Cardiac fibroblast (primary cell): Measurements from ENCODE around the gene ST7.

ENCODE experiments used
- DNase-seq, 2 donors: peaks; one replicate each; pipeline versions ENCODE4 v3.0.0 to v3.0.0-alpha.2; 2010; ENCODE audit warnings: low read depth in 2 of 2
- H3K4me3 ChIP-seq, 2 donors: replicated peaks in 1 of 2; 1 replicate in 1 of 2; 2 replicates in 1 of 2; pipeline ENCODE4 v1.5.1; 2011; ENCODE audit warnings: low read depth in 2 of 2, low read length in 2 of 2, mild to moderate bottlenecking in 2 of 2, moderate library complexity in 1 of 2
- CTCF ChIP-seq: IDR thresholded peaks from one replicate; pipeline ENCODE4 v1.5.1; 2011; ENCODE audit warnings: low read depth, mild to moderate bottlenecking, low read length, inconsistent platforms

ST7 gene

GRCh38 chr7:117190746-117191435, 237.6 kb downstream of the ST7 start:
- no peak overlapping the region for H3K4me3 ChIP-seq
- DNase-seq = no peak
- TF ChIP-seq CTCF = no peak

GRCh38 chr7:117192108-117192507, 238.8 kb downstream of the ST7 start:
- H3K4me3 ChIP-seq = no peak overlapping the region
- TF ChIP-seq CTCF = no peak
- DNase-seq = no peak

- no peak overlapping the region for H3K4me3 ChIP-seq
- TF ChIP-seq CTCF = no peak
- DNase-seq = peak; percentile 19 to 40
These were observed 240.3 kb downstream of the ST7 start for GRCh38 chr7:117193564-117193963.

GRCh38 chr7:117194445-117194844, 241.1 kb downstream of the ST7 start:
- no peak for TF ChIP-seq CTCF
- no peak for DNase-seq
- H3K4me3 ChIP-seq = no peak overlapping the region

- H3K4me3 ChIP-seq = no peak overlapping the region
- TF ChIP-seq CTCF = no peak
- no peak for DNase-seq
These were observed 242.2 kb downstream of the ST7 start for GRCh38 chr7:117195361-117196029.

- no peak for TF ChIP-seq CTCF
- DNase-seq = no peak
- H3K4me3 ChIP-seq = no peak overlapping the region
These were observed 246.8 kb downstream of the ST7 start for GRCh38 chr7:117200132-117200531.
